T-helper 17 cell (primary cell): Measurements from ENCODE around the gene ELSPBP1. TPM values are rescaled to one million over a fixed set of nuclear protein-coding genes. Genes with fewer than 3 reads are reported as not detected.
"Not testable (repeated sequence)": the region's sequence is repeated elsewhere in the genome, so short reads cannot be mapped to it uniquely, and the experiment has no call there.

Source experiments
- ATAC-seq: fragments of 150-1000 bp; cut with Tn5 transposase; 2 replicates; pipeline ENCODE4 v1.10.0; 2021; ENCODE audit warnings: mild to moderate bottlenecking, moderate library complexity
- DNase-seq, 3 donors: peaks; one replicate each; pipeline versions ENCODE4 v3.0.0 to v3.0.0-alpha.2; 2020 to 2021
- H3K9me3 ChIP-seq: one replicate; pipeline ENCODE4 v1.7.0; 2013; ENCODE audit warnings: low read length, mild to moderate bottlenecking; ENCODE audit not compliant: control insufficient read depth, poor library complexity, severe bottlenecking
- H3K27ac Mint-ChIP-seq: one replicate; pipeline ENCODE4 v1.8.0; 2022; ENCODE audit warnings: mild to moderate bottlenecking, moderate library complexity, mixed read lengths
- H3K27me3 Mint-ChIP-seq: one replicate; pipeline ENCODE4 v1.8.0; 2022; ENCODE audit warnings: mixed read lengths
- H3K36me3 Mint-ChIP-seq: one replicate; pipeline ENCODE4 v1.8.0; 2022; ENCODE audit warnings: low read depth, mixed read lengths
- H3K4me1 Mint-ChIP-seq: one replicate; pipeline ENCODE4 v1.8.0; 2022; ENCODE audit warnings: mild to moderate bottlenecking, mixed read lengths
- H3K4me3 Mint-ChIP-seq: one replicate; pipeline ENCODE4 v1.8.0; 2022; ENCODE audit warnings: mild to moderate bottlenecking, moderate library complexity, mixed read lengths
- total RNA-seq, 4 donors: library from RNA in 2 of 4; stranded (reverse) in 2 of 4; gene quantifications; one replicate each; pipeline ENCODE4 v1.2.3 and lab custom pipeline; 2022 to 2026

The ELSPBP1 gene
- not detected for total RNA-seq
- total RNA-seq (lab: John Stamatoyannopoulos, UW): 0 reads per million in 2 donors

- DNase-seq: no peak
- no peaks in the 10 kb centered on the region for H3K4me1 Mint-ChIP-seq
- H3K36me3 Mint-ChIP-seq: no peaks in the 10 kb centered on the region
- peaks cover 16% of the 10 kb centered on the region for H3K27me3 Mint-ChIP-seq
- H3K9me3 ChIP-seq: no peaks in the 10 kb centered on the region
- H3K4me3 Mint-ChIP-seq: no peak within 1 kb of the TSS
- ATAC-seq: no peak
- H3K27ac Mint-ChIP-seq: no peak within 1 kb of the TSS
Observed at GRCh38 chr19:47994209-47994802, at the start of gene ELSPBP1. TSS of gene ELSPBP1 (plus strand) at chr19:47994632. CDS start at chr19:48008668, 14,036 bp downstream.

DNA sequence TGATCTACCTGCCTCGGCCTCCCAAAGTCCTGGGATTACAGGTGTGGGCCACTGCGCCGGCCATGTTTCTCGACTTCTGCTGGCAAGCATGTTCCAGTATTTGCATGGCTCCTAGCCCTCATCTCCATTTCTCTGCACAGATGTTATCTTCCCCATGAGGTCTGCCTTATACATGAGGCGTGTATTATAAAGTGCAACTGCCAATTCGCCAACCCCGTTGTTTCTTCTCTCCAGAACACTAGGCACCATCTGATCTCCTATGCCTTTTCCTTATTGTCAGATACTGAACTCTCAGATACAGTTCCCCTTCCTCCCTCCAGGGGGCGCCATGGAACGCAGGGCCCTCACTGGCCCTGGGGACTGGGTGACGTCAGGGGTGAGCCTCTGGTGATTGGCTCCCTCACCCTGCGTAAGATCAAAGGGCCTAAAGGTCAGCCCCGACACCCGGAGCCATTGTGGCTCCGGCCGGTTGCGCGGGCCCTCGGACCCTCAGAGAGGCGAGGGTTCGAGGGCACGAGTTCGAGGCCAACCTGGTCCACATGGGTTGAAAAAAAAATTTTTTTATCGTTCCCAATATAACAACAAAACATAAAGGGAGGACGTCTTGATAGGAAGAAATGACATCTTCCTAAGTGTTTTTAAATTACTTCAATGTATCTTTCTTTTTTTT, 44.4 kb upstream of the ELSPBP1 start:
- not testable (repeated sequence) for H3K27ac Mint-ChIP-seq, H3K4me1 Mint-ChIP-seq, ATAC-seq, H3K36me3 Mint-ChIP-seq, H3K9me3 ChIP-seq, H3K27me3 Mint-ChIP-seq, H3K4me3 Mint-ChIP-seq
- peak in 2 of 3 donors; percentile 12 to 17 for DNase-seq

DNA sequence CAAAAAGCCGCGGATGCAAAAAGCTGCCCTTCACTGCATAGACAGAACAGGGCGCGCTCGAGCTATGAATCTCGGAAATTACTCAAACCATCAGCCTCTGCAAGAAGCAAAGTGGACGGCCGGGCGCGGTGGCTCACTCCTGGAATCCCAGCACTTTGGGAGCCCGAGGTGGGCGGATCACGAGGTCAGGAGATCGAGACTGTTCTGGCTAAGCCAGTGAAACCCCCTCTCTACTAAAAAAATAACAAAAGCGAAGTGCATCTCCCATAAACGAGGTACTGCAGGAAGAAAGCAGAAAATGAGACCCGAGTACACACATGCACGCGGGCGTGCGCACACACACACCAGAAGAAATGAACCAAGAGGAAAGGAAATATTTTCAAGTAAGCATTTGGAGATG, 42.3 kb upstream of the ELSPBP1 start:
- not testable (repeated sequence) for H3K4me1 Mint-ChIP-seq, ATAC-seq

DNA sequence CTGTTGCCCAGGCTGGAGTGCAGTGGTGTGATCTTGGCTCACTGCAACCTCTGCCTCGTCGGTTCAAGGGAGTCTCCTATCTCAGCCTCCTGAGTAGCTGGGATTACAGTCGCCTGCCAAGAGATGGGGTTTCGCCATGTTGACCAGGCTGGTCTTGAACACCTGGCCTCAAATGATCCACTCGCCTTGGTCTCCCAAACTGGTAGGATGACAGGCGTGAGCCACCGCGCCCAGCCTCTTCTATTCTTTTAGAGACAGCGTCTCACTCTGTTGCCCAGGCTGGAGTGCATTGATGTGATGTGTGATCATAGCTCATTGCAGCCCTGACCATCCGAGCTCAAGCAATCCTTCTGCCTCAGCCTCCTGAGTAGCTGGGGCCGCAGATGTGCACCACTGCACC, 38.5 kb upstream of the ELSPBP1 start:
- peak in 1 of 3 donors; percentile 16 for DNase-seq
- not testable (repeated sequence) for H3K4me1 Mint-ChIP-seq, H3K4me3 Mint-ChIP-seq, H3K27ac Mint-ChIP-seq, ATAC-seq, H3K36me3 Mint-ChIP-seq, H3K9me3 ChIP-seq
- H3K27me3 Mint-ChIP-seq: peaks cover 12% of the 10 kb centered on the region

More for the DNA sequence above, 42.3 kb upstream of the ELSPBP1 start:
- not testable (repeated sequence) for DNase-seq, H3K27ac Mint-ChIP-seq, H3K27me3 Mint-ChIP-seq, H3K36me3 Mint-ChIP-seq, H3K4me3 Mint-ChIP-seq, H3K9me3 ChIP-seq

DNA sequence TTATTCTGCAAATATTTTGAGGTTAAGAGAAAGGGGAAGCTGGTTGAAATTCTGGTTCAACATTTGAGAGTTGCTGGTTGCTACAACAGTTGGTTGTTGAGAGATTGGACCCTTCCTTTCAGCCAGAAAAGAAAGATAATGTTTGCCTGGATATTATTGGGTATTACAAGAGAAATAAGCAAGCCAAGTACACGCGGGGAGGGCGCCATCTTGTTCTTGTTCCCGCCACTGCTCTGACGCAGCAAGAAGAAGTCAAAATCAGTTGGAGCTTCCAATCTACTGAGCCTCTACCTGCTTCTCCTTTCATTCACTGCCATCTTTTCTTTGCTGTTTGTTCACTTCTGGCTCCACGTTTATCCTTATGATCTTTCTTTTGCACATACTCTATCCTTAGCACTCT, 20.9 kb upstream of the ELSPBP1 start:
- Mint-ChIP-seq H3K27ac (no peak overlapping the region), H3K4me1 (no peaks in the 10 kb centered on the region), H3K27me3 (peaks cover 78% of the 10 kb centered on the region), H3K4me3 (no peak overlapping the region), H3K36me3 (peaks cover 5% of the 10 kb centered on the region)
- no peak for DNase-seq
- no peaks in the 10 kb centered on the region for H3K9me3 ChIP-seq
- no peak for ATAC-seq

DNA sequence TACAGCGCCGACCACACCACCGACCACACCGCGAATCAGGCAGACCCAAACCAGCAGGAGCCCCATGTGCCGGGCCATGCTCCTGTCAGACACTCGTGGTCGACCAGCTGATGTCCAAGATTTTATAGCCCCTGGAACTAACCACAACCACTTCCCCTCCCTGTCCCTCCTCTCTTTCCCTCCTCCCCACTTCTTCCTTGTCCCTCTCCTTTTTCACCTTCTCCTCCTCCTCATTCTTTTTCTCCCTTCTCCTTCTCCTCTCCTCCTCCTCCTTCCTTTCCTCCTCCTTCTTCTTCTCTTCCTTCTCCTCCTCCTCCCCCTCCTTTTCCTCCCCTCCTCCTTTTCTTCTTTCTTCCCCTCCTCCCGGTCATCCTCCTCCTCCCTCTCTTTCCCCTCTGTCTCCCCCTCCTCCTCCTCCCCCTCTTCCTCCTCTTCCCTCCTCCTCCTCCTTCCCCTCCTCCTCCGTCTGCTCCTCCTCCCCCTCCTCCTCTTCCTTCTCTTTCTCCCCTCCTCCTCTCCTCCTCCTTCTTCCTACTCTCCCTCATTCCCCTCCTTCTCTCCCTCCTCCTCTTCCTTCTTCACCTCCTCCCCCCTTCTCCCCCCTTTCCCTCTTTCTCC, 3.1 kb upstream of the ELSPBP1 start:
- Mint-ChIP-seq H3K27me3 (peaks cover 23% of the 10 kb centered on the region), H3K4me3 (no peak overlapping the region), H3K27ac (no peak overlapping the region), H3K4me1 (no peaks in the 10 kb centered on the region), H3K36me3 (no peaks in the 10 kb centered on the region)
- no peaks in the 10 kb centered on the region for H3K9me3 ChIP-seq
- no peak for DNase-seq
- no peak for ATAC-seq

DNA sequence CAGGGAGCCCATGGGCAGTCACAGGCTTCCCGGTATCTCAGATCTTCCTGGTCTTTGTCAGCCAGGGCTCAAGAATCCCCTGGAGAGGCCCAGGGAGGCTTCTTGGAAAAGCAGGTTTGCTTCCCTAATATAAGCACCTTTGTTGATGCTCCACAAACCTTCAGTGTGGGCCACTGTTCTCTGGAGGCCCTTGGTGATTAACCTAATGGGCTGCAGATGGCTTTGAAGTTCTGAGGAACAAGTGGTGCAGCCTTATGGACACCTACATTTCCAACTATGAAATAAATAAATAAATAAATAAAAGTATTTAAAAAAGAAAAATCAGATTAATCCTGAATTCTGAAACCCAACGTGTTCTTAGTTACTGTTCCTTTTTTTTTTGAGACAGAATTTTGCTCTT, 2.4 kb upstream of the ELSPBP1 start, which contains the start of gene BSPH1:
BSPH1 (minus strand) TSS at position 101 of the 400 bp plus-strand sequence; CDS start at position 12, 89 bp downstream.
- H3K4me1 Mint-ChIP-seq: no peaks in the 10 kb centered on the region
- ATAC-seq (no peak), DNase-seq (no peak)
- no peak within 1 kb of the TSS for H3K27ac Mint-ChIP-seq
- H3K27me3 Mint-ChIP-seq: peaks cover 23% of the 10 kb centered on the region
- no peaks in the 10 kb centered on the region for H3K36me3 Mint-ChIP-seq
- H3K4me3 Mint-ChIP-seq: no peak within 1 kb of the TSS
- no peaks in the 10 kb centered on the region for H3K9me3 ChIP-seq

- no peaks in the 10 kb centered on the region for H3K4me1 Mint-ChIP-seq
- no peaks in the 10 kb centered on the region for H3K9me3 ChIP-seq
- peaks cover 1% of the 10 kb centered on the region for H3K27me3 Mint-ChIP-seq
- no peaks in the 10 kb centered on the region for H3K36me3 Mint-ChIP-seq
- H3K4me3 Mint-ChIP-seq: no peak overlapping the region
- DNase-seq (no peak), ATAC-seq (no peak)
- H3K27ac Mint-ChIP-seq: no peak overlapping the region
Observed at GRCh38 chr19:47996230-47996727, 1.8 kb downstream of the ELSPBP1 start.

DNA sequence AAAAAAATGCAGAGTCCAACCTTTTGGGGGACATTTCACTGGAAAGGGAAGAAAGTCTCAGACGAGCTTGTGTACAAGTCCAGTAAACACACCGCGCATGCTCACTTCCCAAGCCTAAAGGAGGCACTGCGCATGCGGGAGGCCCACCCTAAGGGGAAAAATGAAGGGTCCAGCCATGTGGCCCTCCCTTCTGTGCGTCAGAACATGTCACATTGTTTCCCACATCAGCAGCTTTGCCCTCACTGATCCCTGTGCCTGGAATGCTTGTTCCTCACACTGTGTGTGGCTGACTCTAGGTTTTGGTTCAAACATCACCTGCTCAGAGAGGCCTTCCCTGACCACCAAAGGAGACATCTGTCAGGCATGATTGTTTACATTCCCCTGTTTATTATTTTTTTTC, 4.4 kb downstream of the ELSPBP1 start:
- Mint-ChIP-seq H3K36me3 (no peaks in the 10 kb centered on the region), H3K27me3 (peaks cover 13% of the 10 kb centered on the region), H3K4me1 (no peaks in the 10 kb centered on the region), H3K4me3 (no peak overlapping the region), H3K27ac (no peak overlapping the region)
- no peak for ATAC-seq
- H3K9me3 ChIP-seq: no peaks in the 10 kb centered on the region
- DNase-seq: no peak

- no peak for DNase-seq
- Mint-ChIP-seq H3K36me3 (peaks cover 6% of the 10 kb centered on the region), H3K4me1 (no peaks in the 10 kb centered on the region), H3K27me3 (peaks cover 23% of the 10 kb centered on the region), H3K27ac (no peak overlapping the region), H3K4me3 (no peak overlapping the region)
- ATAC-seq: no peak
- H3K9me3 ChIP-seq: no peaks in the 10 kb centered on the region
Observed at GRCh38 chr19:48000846-48001245, 6.4 kb downstream of the ELSPBP1 start.

DNA sequence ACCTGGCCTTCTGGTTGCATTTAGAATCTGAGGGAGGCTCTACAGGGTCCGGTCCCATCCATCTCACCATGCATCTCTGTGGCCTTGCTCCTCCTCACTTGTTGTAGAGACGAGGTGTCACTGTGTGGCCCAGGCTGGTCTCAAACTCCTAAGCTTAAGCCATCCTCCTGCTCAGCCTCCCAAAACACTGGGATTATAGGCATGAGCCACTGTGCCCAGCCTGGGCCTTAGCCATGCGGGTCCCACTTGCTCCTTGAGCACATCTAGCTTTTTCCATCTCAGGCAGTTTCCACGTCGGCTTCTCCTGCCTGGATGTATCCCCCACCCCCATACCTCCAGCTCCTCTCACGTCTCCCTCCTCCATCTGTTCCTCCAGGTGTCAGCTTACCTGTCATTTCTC, 9.8 kb downstream of the ELSPBP1 start:
- ATAC-seq (no peak), DNase-seq (no peak)
- no peaks in the 10 kb centered on the region for H3K9me3 ChIP-seq
- H3K4me3 Mint-ChIP-seq: no peak overlapping the region
- H3K27me3 Mint-ChIP-seq: peaks cover 29% of the 10 kb centered on the region
- no peaks in the 10 kb centered on the region for H3K4me1 Mint-ChIP-seq
- H3K36me3 Mint-ChIP-seq: peaks cover 9% of the 10 kb centered on the region
- H3K27ac Mint-ChIP-seq: no peak overlapping the region

DNA sequence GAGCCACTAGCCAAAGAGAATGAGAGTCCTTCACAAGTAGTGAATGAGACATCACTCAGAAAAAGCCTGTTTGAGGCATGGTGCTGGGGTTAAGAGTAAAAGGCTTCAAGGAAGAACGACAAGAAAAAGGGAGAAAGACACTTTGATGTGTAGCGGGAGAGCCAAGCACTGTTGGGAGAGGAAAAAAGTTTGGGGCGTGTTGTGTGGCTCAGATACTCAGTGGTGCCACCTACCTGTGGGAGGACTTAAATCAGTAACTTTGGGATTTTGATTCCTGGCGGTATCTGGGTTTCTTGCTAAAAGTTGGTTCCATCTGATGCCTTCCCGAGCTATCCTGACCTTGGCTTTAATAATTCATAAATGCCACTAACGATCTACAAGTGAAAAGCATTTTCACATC, 12.3 kb downstream of the ELSPBP1 start:
- no peaks in the 10 kb centered on the region for H3K4me1 Mint-ChIP-seq
- ATAC-seq (no peak), DNase-seq (no peak)
- H3K27ac Mint-ChIP-seq: no peak overlapping the region
- no peak overlapping the region for H3K4me3 Mint-ChIP-seq
- H3K36me3 Mint-ChIP-seq: peaks cover 9% of the 10 kb centered on the region
- peaks cover 29% of the 10 kb centered on the region for H3K27me3 Mint-ChIP-seq
- H3K9me3 ChIP-seq: no peaks in the 10 kb centered on the region

- no peak overlapping the region for H3K27ac Mint-ChIP-seq
- peaks cover 3% of the 10 kb centered on the region for H3K36me3 Mint-ChIP-seq
- DNase-seq (no peak), ATAC-seq (no peak)
- peaks cover 6% of the 10 kb centered on the region for H3K27me3 Mint-ChIP-seq
- no peak overlapping the region for H3K4me3 Mint-ChIP-seq
- H3K4me1 Mint-ChIP-seq: no peaks in the 10 kb centered on the region
- no peaks in the 10 kb centered on the region for H3K9me3 ChIP-seq
Observed at GRCh38 chr19:48010932-48011758, 16.7 kb downstream of the ELSPBP1 start.
